SK-N-SH (cell line): ENCODE measurements around the gene CHD9. TPM values are rescaled to one million over a fixed set of nuclear protein-coding genes. Genes with fewer than 3 reads are reported as not detected.

Experiments used
- CTCF ChIA-PET: fragments of 300-600, 350-600 bp; formaldehyde crosslinking; extraction: SDS; loops from one replicate; lab custom pipeline; 2021; lab: Yijun Ruan, JAX
- POLR2A ChIA-PET: fragments of 350-600 bp; sonication (Branson Sonifier 250); formaldehyde crosslinking; extraction: SDS; loops from one replicate; lab custom pipeline; 2020; ENCODE audit warnings: antibody characterized with exemption, inconsistent platforms; lab: Yijun Ruan, JAX
- DNase-seq: peaks from one replicate; pipeline ENCODE4 v3.0.0; 2012
- H2AFZ ChIP-seq: fragments of 200-600 bp; sonication (generic); 2 replicates; pipeline ENCODE4 v1.8.1; 2016; ENCODE audit warnings: antibody characterized with exemption, mild to moderate bottlenecking, low read depth
- H3F3A ChIP-seq: fragments of 200-600 bp; sonication (generic); replicated peaks from 2 replicates; pipeline ENCODE3; 2016; ENCODE audit warnings: antibody characterized with exemption, mild to moderate bottlenecking; ENCODE audit not compliant: insufficient read depth
- H3K27ac ChIP-seq, 2 experiments: fragments of 200-500 bp in 1 of 2; fragments of 200-600 bp in 1 of 2; sonication (Bioruptor generic) in 1 of 2; sonication (generic), shearing (Covaris generic) in 1 of 2; 2 replicates each; pipeline versions ENCODE4 v1.5.1 to v1.6.1; 2014 to 2016; ENCODE audit warnings: low read depth in 2 of 2, inconsistent platforms in 1 of 2, low read length in 1 of 2, mild to moderate bottlenecking in 1 of 2, mixed read lengths in 1 of 2
- H3K27me3 ChIP-seq: fragments of 200-600 bp; sonication (generic), shearing (Covaris generic); 2 replicates; pipeline ENCODE4 v1.6.1; 2016; ENCODE audit warnings: mixed run types; ENCODE audit not compliant: insufficient read depth
- H3K36me3 ChIP-seq, 2 experiments: fragments of 200-500 bp in 1 of 2; fragments of 200-600 bp in 1 of 2; sonication (Bioruptor generic) in 1 of 2; sonication (generic) in 1 of 2; replicated peaks in 1 of 2; 2 replicates each; pipeline versions ENCODE3 to v1.5.1; 2014 to 2016; ENCODE audit warnings: low read length in 1 of 2, mild to moderate bottlenecking in 1 of 2; ENCODE audit not compliant: insufficient read depth in 2 of 2, control insufficient read depth in 1 of 2
- H3K4me1 ChIP-seq, 2 experiments: fragments of 200-500 bp in 1 of 2; fragments of 200-600 bp in 1 of 2; sonication (Bioruptor generic) in 1 of 2; sonication (generic), shearing (Covaris generic) in 1 of 2; 2 replicates each; pipeline versions ENCODE4 v1.5.1 to v1.6.1; 2014 to 2016; ENCODE audit warnings: low read depth in 1 of 2, low read length in 1 of 2, mixed run types in 1 of 2; ENCODE audit not compliant: insufficient read depth in 2 of 2, control insufficient read depth in 1 of 2
- H3K4me2 ChIP-seq: fragments of 200-600 bp; sonication (generic), shearing (Covaris generic); 2 replicates; pipeline ENCODE4 v1.6.1; 2017; ENCODE audit warnings: mixed run types
- H3K4me3 ChIP-seq, 2 experiments: fragments of 200-500 bp in 1 of 2; fragments of 200-600 bp in 1 of 2; sonication (Bioruptor generic) in 1 of 2; sonication (generic), shearing (Covaris generic) in 1 of 2; 2 replicates each; pipeline versions ENCODE4 v1.5.1 to v1.8.1; 2014 to 2016; ENCODE audit warnings: low read depth in 2 of 2, inconsistent platforms in 1 of 2, low read length in 1 of 2, mild to moderate bottlenecking in 1 of 2, mixed read lengths in 1 of 2, moderate library complexity in 1 of 2
- H3K79me2 ChIP-seq: fragments of 200-600 bp; sonication (generic); 2 replicates; pipeline ENCODE4 v1.8.1; 2017; ENCODE audit warnings: mild to moderate bottlenecking; ENCODE audit not compliant: insufficient read depth
- H3K9ac ChIP-seq: fragments of 200-600 bp; sonication (generic); 2 replicates; pipeline ENCODE4 v1.6.1; 2017; ENCODE audit warnings: mixed run types
- H3K9me2 ChIP-seq: fragments of 200-600 bp; sonication (generic); 2 replicates; pipeline ENCODE4 v1.6.1; 2017; ENCODE audit warnings: mixed run types
- H3K9me3 ChIP-seq: fragments of 200-600 bp; sonication (generic); 2 replicates; pipeline ENCODE4 v1.6.1; 2017; ENCODE audit warnings: mixed run types, mild to moderate bottlenecking, moderate library complexity
- H4K20me1 ChIP-seq: fragments of 200-600 bp; sonication (generic); 2 replicates; pipeline ENCODE4 v1.6.1; 2017; ENCODE audit warnings: mild to moderate bottlenecking, mixed run types; ENCODE audit not compliant: insufficient read depth
- CHD2 ChIP-seq: fragments of 150-350 bp; IDR thresholded peaks from 2 replicates; pipeline ENCODE4 v1.6.1; 2018; ENCODE audit warnings: low read length; ENCODE audit not compliant: partially characterized antibody
- ELF1 ChIP-seq: IDR thresholded peaks from 2 replicates; pipeline ENCODE4 v1.4.0; 2012
- EP300 ChIP-seq, 2 experiments: IDR thresholded peaks; 2 replicates each; pipeline versions ENCODE4 v1.4.0 to v1.6.1; 2012; ENCODE audit warnings: borderline replicate concordance in 1 of 2, low read depth in 1 of 2, low read length in 1 of 2
- EZH2phosphoT487 ChIP-seq: fragments of 200-600 bp; sonication (generic); IDR thresholded peaks from 2 replicates; pipeline ENCODE4 v1.6.1; 2017; ENCODE audit warnings: low read depth, mixed run types, mild to moderate bottlenecking, antibody characterized with exemption, moderate library complexity, borderline replicate concordance
- FOSL2 ChIP-seq: IDR thresholded peaks from 2 replicates; pipeline ENCODE4 v1.4.0; 2012; ENCODE audit warnings: low read depth, mild to moderate bottlenecking, moderate library complexity, borderline replicate concordance
- FOXJ3 ChIP-seq: sonication (generic); formaldehyde crosslinking; IDR thresholded peaks from 2 replicates; pipeline ENCODE4 v1.5.1; 2020; ENCODE audit warnings: mild to moderate bottlenecking, missing genetic modification reagents
- FOXM1 ChIP-seq: IDR thresholded peaks from 2 replicates; pipeline ENCODE4 v1.4.0; 2012; ENCODE audit warnings: low read depth, mild to moderate bottlenecking
- GATA2 ChIP-seq: sonication (generic); formaldehyde crosslinking; IDR thresholded peaks from 2 replicates; pipeline ENCODE4 v1.5.0; 2020; ENCODE audit warnings: mild to moderate bottlenecking, missing genetic modification reagents
- JUND ChIP-seq: IDR thresholded peaks from 2 replicates; pipeline ENCODE4 v1.4.0; 2012
- MEF2A ChIP-seq: IDR thresholded peaks from 2 replicates; pipeline ENCODE4 v1.4.0; 2012; ENCODE audit warnings: low read depth, borderline replicate concordance
- MXI1 ChIP-seq: IDR thresholded peaks from 2 replicates; pipeline ENCODE4 v1.6.1; 2012; ENCODE audit warnings: mild to moderate bottlenecking, low read depth, low read length, improper control_type of control experiment
- NFIC ChIP-seq: IDR thresholded peaks from 2 replicates; pipeline ENCODE4 v1.4.0; 2012; ENCODE audit warnings: borderline replicate concordance
- RAD21 ChIP-seq: IDR thresholded peaks from 2 replicates; pipeline ENCODE4 v1.6.1; 2012; ENCODE audit warnings: mild to moderate bottlenecking, low read length
- RCOR1 ChIP-seq: fragments of 150-350 bp; IDR thresholded peaks from 2 replicates; pipeline ENCODE4 v1.6.1; 2017; ENCODE audit warnings: antibody characterized with exemption, low read length
- RFX5 ChIP-seq: IDR thresholded peaks from 2 replicates; pipeline ENCODE4 v1.6.1; 2012; ENCODE audit warnings: mild to moderate bottlenecking, improper control_type of control experiment, low read length
- RXRA ChIP-seq: IDR thresholded peaks from 2 replicates; pipeline ENCODE4 v1.4.0; 2012; ENCODE audit warnings: low read depth, mild to moderate bottlenecking, borderline replicate concordance
- SMC3 ChIP-seq: IDR thresholded peaks from 2 replicates; pipeline ENCODE4 v1.6.1; 2012; ENCODE audit warnings: low read depth, low read length, improper control_type of control experiment
- TCF12 ChIP-seq: IDR thresholded peaks from 2 replicates; pipeline ENCODE4 v1.4.0; 2012
- YY1 ChIP-seq: IDR thresholded peaks from 2 replicates; pipeline ENCODE4 v1.4.0; 2012; ENCODE audit warnings: low read depth, mild to moderate bottlenecking
- WGBS: methylation state at CpG from one replicate; pipeline ENCODE4 v1.1.6; 2017; ENCODE audit warnings: low lambda C conversion rate; 5-methylcytosine and 5-hydroxymethylcytosine counted together
- polyA plus RNA-seq, 3 experiments: library from polyadenylated mRNA; depleted of rRNA; stranded (reverse); fragments of >200 nt; gene quantifications; 2 replicates each; pipeline ENCODE4 v1.2.3, GENCODE V29; 2012
- TF ChIP-seq, protein P1 (sequence below): fragments of 200-600 bp; sonication (generic); IDR thresholded peaks from 2 replicates; pipeline ENCODE4 v1.6.1; 2017; ENCODE audit warnings: antibody characterized with exemption, mild to moderate bottlenecking, moderate library complexity
- TF ChIP-seq, protein P2 (sequence below): IDR thresholded peaks from 2 replicates; pipeline ENCODE4 v1.4.0; 2012; ENCODE audit warnings: low read depth
- TF ChIP-seq, protein P3 (sequence below): IDR thresholded peaks from 2 replicates; pipeline ENCODE4 v1.6.1; 2012; ENCODE audit warnings: mild to moderate bottlenecking, low read depth, low read length, moderate library complexity

CHD9 gene
- polyA plus RNA-seq, 1 of the 3 experiments (the other 2 are of a cell fraction), result 6.2 TPM

DNA sequence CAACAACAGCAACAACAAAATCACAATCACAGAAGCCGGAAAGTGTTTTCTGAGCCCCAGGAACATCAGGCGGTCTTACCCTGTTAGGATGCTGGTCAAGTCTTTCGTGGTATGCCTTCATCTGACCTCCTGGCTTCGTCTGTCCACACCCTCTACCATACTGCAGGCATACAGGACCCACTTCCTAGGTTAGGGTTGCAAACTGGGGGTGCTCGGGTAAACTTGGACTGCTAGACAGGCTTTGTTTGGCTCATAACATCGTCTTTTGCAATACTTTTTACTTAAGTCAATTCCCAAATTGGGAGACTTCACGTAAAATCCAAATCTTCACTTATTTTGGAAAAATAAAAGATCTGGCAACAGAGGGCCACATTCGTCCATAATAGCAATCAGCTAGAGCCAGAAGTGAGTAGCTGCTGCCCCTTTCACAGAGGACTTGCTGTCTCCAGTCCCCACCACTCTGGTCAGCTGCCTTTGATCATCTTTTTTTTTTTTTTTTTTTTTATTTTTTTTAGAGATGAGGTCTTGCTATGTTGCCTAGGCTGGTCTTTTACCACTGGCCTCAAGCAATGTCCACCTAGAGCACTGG, 30.0 kb downstream of the CHD9 start:
- Histone ChIP-seq H3K79me2 (peaks cover 27% of the 10 kb centered on the region), H3K9me2 (no peaks in the 10 kb centered on the region), H3K27ac (peak overlapping the region; percentile 99 to 100), H3K4me3 (no peak overlapping the region), H3K4me1 (peaks cover 63 to 73% of the 10 kb centered on the region in 2 experiments), H2AFZ (no peak overlapping the region), H3K9ac (peak overlapping the region; percentile 62; the same call in 1 of the 2 replicates), H3K36me3 (no peaks in the 10 kb centered on the region), H3F3A (peaks cover 43% of the 10 kb centered on the region), H4K20me1 (no peaks in the 10 kb centered on the region), H3K4me2 (peak overlapping the region; percentile 63), H3K9me3 (no peaks in the 10 kb centered on the region), H3K27me3 (no peaks in the 10 kb centered on the region)
- WGBS, result 88% methylated on average over 8 of the region's 8 CpGs
- no peak for DNase-seq
- TF ChIP-seq, protein P1, sequence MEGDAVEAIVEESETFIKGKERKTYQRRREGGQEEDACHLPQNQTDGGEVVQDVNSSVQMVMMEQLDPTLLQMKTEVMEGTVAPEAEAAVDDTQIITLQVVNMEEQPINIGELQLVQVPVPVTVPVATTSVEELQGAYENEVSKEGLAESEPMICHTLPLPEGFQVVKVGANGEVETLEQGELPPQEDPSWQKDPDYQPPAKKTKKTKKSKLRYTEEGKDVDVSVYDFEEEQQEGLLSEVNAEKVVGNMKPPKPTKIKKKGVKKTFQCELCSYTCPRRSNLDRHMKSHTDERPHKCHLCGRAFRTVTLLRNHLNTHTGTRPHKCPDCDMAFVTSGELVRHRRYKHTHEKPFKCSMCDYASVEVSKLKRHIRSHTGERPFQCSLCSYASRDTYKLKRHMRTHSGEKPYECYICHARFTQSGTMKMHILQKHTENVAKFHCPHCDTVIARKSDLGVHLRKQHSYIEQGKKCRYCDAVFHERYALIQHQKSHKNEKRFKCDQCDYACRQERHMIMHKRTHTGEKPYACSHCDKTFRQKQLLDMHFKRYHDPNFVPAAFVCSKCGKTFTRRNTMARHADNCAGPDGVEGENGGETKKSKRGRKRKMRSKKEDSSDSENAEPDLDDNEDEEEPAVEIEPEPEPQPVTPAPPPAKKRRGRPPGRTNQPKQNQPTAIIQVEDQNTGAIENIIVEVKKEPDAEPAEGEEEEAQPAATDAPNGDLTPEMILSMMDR, result no peak
- TF ChIP-seq SMC3 (peak; percentile 12; the same call in 1 of the 2 replicates), RAD21 (peak; percentile 53)
- POLR2A ChIA-PET, result interaction anchor here (1.2 to 3.9 kb wide), 4 partner anchors 14 to 45 kb away, joined by 5 to 58 read pairs (median 6); partner anchors contain the start of gene CHD9
- CTCF ChIA-PET, result interaction anchor here (0.6 to 2.4 kb wide), 5 partner anchors 14 to 123 kb away, joined by 3 to 14 read pairs (median 3); no protein-coding TSS in a partner anchor

DNA sequence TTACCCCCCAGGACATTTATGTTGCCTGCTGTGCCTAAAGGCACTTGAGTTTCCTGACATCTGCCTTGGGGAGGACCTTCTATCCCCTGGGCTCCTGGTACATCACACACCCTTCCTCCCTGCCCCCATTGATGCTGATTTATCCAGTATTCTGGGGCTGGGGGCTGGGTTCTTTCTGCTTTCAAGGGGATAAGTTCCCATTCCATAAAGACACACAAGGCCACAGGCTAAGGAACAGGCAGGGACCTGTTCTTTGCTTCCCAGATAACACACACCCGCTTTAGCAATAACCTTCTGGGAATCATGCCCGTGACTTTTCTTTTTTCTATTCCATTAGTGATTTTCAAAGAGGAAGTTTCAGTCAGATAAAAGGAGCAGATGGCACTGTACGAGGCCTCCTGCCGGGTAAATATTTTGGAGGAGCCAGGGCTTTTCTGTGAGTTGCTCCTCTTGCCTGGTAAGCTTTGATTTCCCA, 30.6 kb downstream of the CHD9 start:
- H3K9me3 ChIP-seq, result no peaks in the 10 kb centered on the region
- 13% methylated on average over 4 of the region's 4 CpGs for WGBS
- H2AFZ ChIP-seq, result no peak overlapping the region
- CTCF ChIA-PET, result interaction anchor here (0.6 to 2.5 kb wide), 6 partner anchors 14 to 69 kb away, joined by 3 to 20 read pairs (median 5); partner anchors contain the start of gene CHD9
- peaks cover 41% of the 10 kb centered on the region for H3F3A ChIP-seq
- H3K4me3 ChIP-seq, result no peak overlapping the region
- peak overlapping the region; percentile 62; the same call in 1 of the 2 replicates for H3K9ac ChIP-seq
- H3K36me3 ChIP-seq, result no peaks in the 10 kb centered on the region
- no peaks in the 10 kb centered on the region for H3K9me2 ChIP-seq
- peaks cover 27% of the 10 kb centered on the region for H3K79me2 ChIP-seq
- H4K20me1 ChIP-seq, result no peaks in the 10 kb centered on the region
- H3K4me2 ChIP-seq, result peak overlapping the region; percentile 63
- H3K27ac ChIP-seq, result peak overlapping the region; percentile 99 to 100
- POLR2A ChIA-PET, result interaction anchor here (1.2 to 3.9 kb wide), 4 partner anchors 13 to 45 kb away, joined by 5 to 58 read pairs (median 6); partner anchors contain the start of gene CHD9
- peaks cover 63 to 75% of the 10 kb centered on the region in 2 experiments for H3K4me1 ChIP-seq
- peak; percentile 57 for DNase-seq
- H3K27me3 ChIP-seq, result no peaks in the 10 kb centered on the region
- TF ChIP-seq YY1 (no peak), MEF2A (no peak), EZH2phosphoT487 (no peak), FOSL2 (no peak), ELF1 (no peak), NFIC (no peak), MXI1 (no peak; the same call in 1 of the 2 replicates), RXRA (no peak), FOXJ3 (CRISPR knock-in tag) (peak; percentile 84), TCF12 (peak; percentile 42), EP300 (IDR thresholded peaks at IDR 0.05; ENCODE audit: borderline replicate concordance in 1 of 2, low read depth in 1 of 2, low read length in 1 of 2) (peak in 1 of 2 experiments; percentile 87; a peak in 3 of 4 replicates), RAD21 (peak; percentile 35), GATA2 (CRISPR knock-in tag) (peak; percentile 80), RFX5 (no peak), RCOR1 (peak; percentile 58; the same call in 1 of the 2 replicates), FOXM1 (no peak), JUND (no peak), SMC3 (peak; percentile 25; the same call in 1 of the 2 replicates), CHD2 (peak; percentile 89)
- TF ChIP-seq, protein P2, sequence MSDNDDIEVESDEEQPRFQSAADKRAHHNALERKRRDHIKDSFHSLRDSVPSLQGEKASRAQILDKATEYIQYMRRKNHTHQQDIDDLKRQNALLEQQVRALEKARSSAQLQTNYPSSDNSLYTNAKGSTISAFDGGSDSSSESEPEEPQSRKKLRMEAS, result no peak
- TF ChIP-seq, protein P3, sequence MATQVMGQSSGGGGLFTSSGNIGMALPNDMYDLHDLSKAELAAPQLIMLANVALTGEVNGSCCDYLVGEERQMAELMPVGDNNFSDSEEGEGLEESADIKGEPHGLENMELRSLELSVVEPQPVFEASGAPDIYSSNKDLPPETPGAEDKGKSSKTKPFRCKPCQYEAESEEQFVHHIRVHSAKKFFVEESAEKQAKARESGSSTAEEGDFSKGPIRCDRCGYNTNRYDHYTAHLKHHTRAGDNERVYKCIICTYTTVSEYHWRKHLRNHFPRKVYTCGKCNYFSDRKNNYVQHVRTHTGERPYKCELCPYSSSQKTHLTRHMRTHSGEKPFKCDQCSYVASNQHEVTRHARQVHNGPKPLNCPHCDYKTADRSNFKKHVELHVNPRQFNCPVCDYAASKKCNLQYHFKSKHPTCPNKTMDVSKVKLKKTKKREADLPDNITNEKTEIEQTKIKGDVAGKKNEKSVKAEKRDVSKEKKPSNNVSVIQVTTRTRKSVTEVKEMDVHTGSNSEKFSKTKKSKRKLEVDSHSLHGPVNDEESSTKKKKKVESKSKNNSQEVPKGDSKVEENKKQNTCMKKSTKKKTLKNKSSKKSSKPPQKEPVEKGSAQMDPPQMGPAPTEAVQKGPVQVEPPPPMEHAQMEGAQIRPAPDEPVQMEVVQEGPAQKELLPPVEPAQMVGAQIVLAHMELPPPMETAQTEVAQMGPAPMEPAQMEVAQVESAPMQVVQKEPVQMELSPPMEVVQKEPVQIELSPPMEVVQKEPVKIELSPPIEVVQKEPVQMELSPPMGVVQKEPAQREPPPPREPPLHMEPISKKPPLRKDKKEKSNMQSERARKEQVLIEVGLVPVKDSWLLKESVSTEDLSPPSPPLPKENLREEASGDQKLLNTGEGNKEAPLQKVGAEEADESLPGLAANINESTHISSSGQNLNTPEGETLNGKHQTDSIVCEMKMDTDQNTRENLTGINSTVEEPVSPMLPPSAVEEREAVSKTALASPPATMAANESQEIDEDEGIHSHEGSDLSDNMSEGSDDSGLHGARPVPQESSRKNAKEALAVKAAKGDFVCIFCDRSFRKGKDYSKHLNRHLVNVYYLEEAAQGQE, result no peak
